IPS-18a (cell line): ENCODE data around the gene FRAS1.

ENCODE experiments used
- H3K27ac ChIP-seq: one replicate; pipeline ENCODE4 v1.5.1; 2013; ENCODE audit warnings: low read length
- H3K27me3 ChIP-seq: one replicate; pipeline ENCODE4 v1.6.1; 2013; ENCODE audit warnings: mild to moderate bottlenecking, low read length; ENCODE audit not compliant: control insufficient read depth, insufficient read depth
- H3K36me3 ChIP-seq: one replicate; pipeline ENCODE4 v1.6.1; 2013; ENCODE audit warnings: low read depth, low read length; ENCODE audit not compliant: control insufficient read depth
- H3K4me1 ChIP-seq: one replicate; pipeline ENCODE4 v1.6.1; 2013; ENCODE audit warnings: low read depth, low read length; ENCODE audit not compliant: control insufficient read depth
- H3K4me3 ChIP-seq: one replicate; pipeline ENCODE4 v1.5.1; 2013; ENCODE audit warnings: low read length
- H3K9ac ChIP-seq: one replicate; pipeline ENCODE4 v1.6.1; 2013; ENCODE audit warnings: mild to moderate bottlenecking, low read length, moderate library complexity
- H3K9me3 ChIP-seq: one replicate; pipeline ENCODE4 v1.6.1; 2013; ENCODE audit warnings: low read depth, low read length; ENCODE audit not compliant: control insufficient read depth

The FRAS1 gene

GRCh38 chr4:78061939-78062570 is 4.9 kb downstream of the FRAS1 start:
- Histone ChIP-seq H3K4me1 (peaks cover 42% of the 10 kb centered on the region), H3K27me3 (no peaks in the 10 kb centered on the region), H3K4me3 (no peak overlapping the region), H3K9me3 (no peaks in the 10 kb centered on the region), H3K36me3 (peaks cover 1% of the 10 kb centered on the region), H3K27ac (no peak overlapping the region), H3K9ac (no peak overlapping the region)

- Histone ChIP-seq H3K9ac (no peak overlapping the region), H3K4me1 (peaks cover 38% of the 10 kb centered on the region), H3K36me3 (peaks cover 17% of the 10 kb centered on the region), H3K4me3 (peak overlapping the region; percentile 36), H3K9me3 (no peaks in the 10 kb centered on the region), H3K27me3 (no peaks in the 10 kb centered on the region), H3K27ac (peak overlapping the region; percentile 9)
These were observed 8.5 kb downstream of the FRAS1 start for GRCh38 chr4:78065508-78066192.

GRCh38 chr4:78068481-78068880 is 11.4 kb downstream of the FRAS1 start:
- Histone ChIP-seq H3K27me3 (no peaks in the 10 kb centered on the region), H3K36me3 (peaks cover 26% of the 10 kb centered on the region)

GRCh38 chr4:78069319-78069718 is 12.2 kb downstream of the FRAS1 start:
- H3K4me3 ChIP-seq, result no peak overlapping the region
- no peaks in the 10 kb centered on the region for H3K27me3 ChIP-seq
- H3K4me1 ChIP-seq, result peaks cover 41% of the 10 kb centered on the region
- H3K9me3 ChIP-seq, result no peaks in the 10 kb centered on the region
- peaks cover 26% of the 10 kb centered on the region for H3K36me3 ChIP-seq
- no peak overlapping the region for H3K27ac ChIP-seq
- no peak overlapping the region for H3K9ac ChIP-seq

More at GRCh38 chr4:78068481-78068880, 11.4 kb downstream of the FRAS1 start:
- peaks cover 34% of the 10 kb centered on the region for H3K4me1 ChIP-seq
- H3K9me3 ChIP-seq, result no peaks in the 10 kb centered on the region
- H3K4me3 ChIP-seq, result no peak overlapping the region
- H3K9ac ChIP-seq, result no peak overlapping the region
- H3K27ac ChIP-seq, result no peak overlapping the region

- H3K4me3 ChIP-seq, result no peak overlapping the region
- peaks cover 47% of the 10 kb centered on the region for H3K4me1 ChIP-seq
- no peak overlapping the region for H3K27ac ChIP-seq
- H3K27me3 ChIP-seq, result no peaks in the 10 kb centered on the region
- peaks cover 26% of the 10 kb centered on the region for H3K36me3 ChIP-seq
- no peaks in the 10 kb centered on the region for H3K9me3 ChIP-seq
- no peak overlapping the region for H3K9ac ChIP-seq
These were observed 12.7 kb downstream of the FRAS1 start for GRCh38 chr4:78069859-78070258.

GRCh38 chr4:78070731-78071282 is 13.7 kb downstream of the FRAS1 start:
- no peaks in the 10 kb centered on the region for H3K27me3 ChIP-seq
- H3K9ac ChIP-seq, result no peak overlapping the region
- H3K9me3 ChIP-seq, result no peaks in the 10 kb centered on the region
- H3K36me3 ChIP-seq, result peaks cover 26% of the 10 kb centered on the region
- no peak overlapping the region for H3K27ac ChIP-seq
- H3K4me3 ChIP-seq, result no peak overlapping the region
- peaks cover 50% of the 10 kb centered on the region for H3K4me1 ChIP-seq

- Histone ChIP-seq H3K9me3 (no peaks in the 10 kb centered on the region), H3K36me3 (peaks cover 14% of the 10 kb centered on the region), H3K4me3 (no peak overlapping the region)
These were observed 17.6 kb downstream of the FRAS1 start for GRCh38 chr4:78074759-78075158.

GRCh38 chr4:78075986-78076385 is 18.9 kb downstream of the FRAS1 start:
- Histone ChIP-seq H3K27ac (no peak overlapping the region), H3K4me1 (peaks cover 48% of the 10 kb centered on the region), H3K27me3 (no peaks in the 10 kb centered on the region), H3K36me3 (peaks cover 21% of the 10 kb centered on the region), H3K9me3 (no peaks in the 10 kb centered on the region), H3K4me3 (peak overlapping the region; percentile 12), H3K9ac (peak overlapping the region; percentile 6)

More at GRCh38 chr4:78074759-78075158, 17.6 kb downstream of the FRAS1 start:
- Histone ChIP-seq H3K4me1 (peaks cover 44% of the 10 kb centered on the region), H3K9ac (no peak overlapping the region), H3K27ac (no peak overlapping the region), H3K27me3 (no peaks in the 10 kb centered on the region)

- H3K27me3 ChIP-seq, result no peaks in the 10 kb centered on the region
- H3K27ac ChIP-seq, result no peak overlapping the region
- peaks cover 15% of the 10 kb centered on the region for H3K36me3 ChIP-seq
- H3K9ac ChIP-seq, result no peak overlapping the region
- no peaks in the 10 kb centered on the region for H3K9me3 ChIP-seq
- no peak overlapping the region for H3K4me3 ChIP-seq
- peaks cover 37% of the 10 kb centered on the region for H3K4me1 ChIP-seq
These were observed 21.0 kb downstream of the FRAS1 start for GRCh38 chr4:78078101-78078500.

- Histone ChIP-seq H3K9me3 (no peaks in the 10 kb centered on the region), H3K36me3 (peaks cover 15% of the 10 kb centered on the region), H3K9ac (no peak overlapping the region), H3K4me1 (peaks cover 21% of the 10 kb centered on the region), H3K27me3 (no peaks in the 10 kb centered on the region), H3K4me3 (no peak overlapping the region), H3K27ac (no peak overlapping the region)
These were observed 22.8 kb downstream of the FRAS1 start for GRCh38 chr4:78079726-78080430.

GRCh38 chr4:78081541-78081940 is 24.4 kb downstream of the FRAS1 start:
- H3K36me3 ChIP-seq, result peaks cover 18% of the 10 kb centered on the region
- no peak overlapping the region for H3K9ac ChIP-seq
- H3K27ac ChIP-seq, result no peak overlapping the region
- no peaks in the 10 kb centered on the region for H3K9me3 ChIP-seq
- no peak overlapping the region for H3K4me3 ChIP-seq
- peaks cover 6% of the 10 kb centered on the region for H3K4me1 ChIP-seq
- no peaks in the 10 kb centered on the region for H3K27me3 ChIP-seq
